Stomach (tissue), 4 donors: ENCODE data around the gene AATF.

Experiments used
- EP300 ChIP-seq: sonication (generic); formaldehyde crosslinking; IDR thresholded peaks from one replicate; pipeline ENCODE4 v1.6.1; 2017; ENCODE audit warnings: antibody characterized with exemption
- POLR2A ChIP-seq, 4 donors: fragments of 450-650 bp; IDR thresholded peaks; one replicate each; pipeline ENCODE4 v1.6.1; 2016; ENCODE audit warnings: antibody characterized with exemption in 4 of 4, control low read depth in 2 of 4, mild to moderate bottlenecking in 1 of 4, moderate library complexity in 1 of 4
- POLR2AphosphoS5 ChIP-seq, 3 donors: sonication (generic); formaldehyde crosslinking; IDR thresholded peaks; one replicate each; pipeline ENCODE4 v1.6.1; 2016; ENCODE audit warnings: antibody characterized with exemption in 3 of 3
- TF ChIP-seq, protein P1 (sequence below), 7 experiments: fragments of 450-650 bp in 4 of 7; fragments of 200-600 bp in 3 of 7; sonication (generic) in 3 of 7; IDR thresholded peaks; one replicate each; pipeline ENCODE4 v1.5.1; 2016 to 2019; ENCODE audit warnings: antibody characterized with exemption in 7 of 7, control low read depth in 2 of 7, mild to moderate bottlenecking in 1 of 7

DNA sequence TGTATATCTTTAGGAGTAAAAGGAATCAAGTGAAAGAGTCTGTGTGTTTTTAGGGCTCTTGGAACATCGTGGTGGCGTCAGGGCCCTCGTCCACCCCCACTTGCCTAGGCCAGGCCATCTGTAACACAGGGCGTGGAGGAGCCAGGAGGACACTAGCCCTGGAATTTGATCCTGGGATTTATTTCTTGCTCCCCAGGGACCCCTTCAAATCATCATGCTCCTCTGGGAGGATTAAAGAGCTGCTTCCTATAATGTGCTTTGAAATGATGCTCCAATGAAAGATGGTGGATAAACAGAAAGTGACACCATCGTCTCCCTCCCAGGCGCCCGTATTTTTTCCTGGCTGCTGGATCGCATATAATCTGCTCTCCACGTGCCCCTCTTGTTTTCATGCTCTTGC lies 113.3 kb downstream of the AATF start:
- TF ChIP-seq, protein P1, sequence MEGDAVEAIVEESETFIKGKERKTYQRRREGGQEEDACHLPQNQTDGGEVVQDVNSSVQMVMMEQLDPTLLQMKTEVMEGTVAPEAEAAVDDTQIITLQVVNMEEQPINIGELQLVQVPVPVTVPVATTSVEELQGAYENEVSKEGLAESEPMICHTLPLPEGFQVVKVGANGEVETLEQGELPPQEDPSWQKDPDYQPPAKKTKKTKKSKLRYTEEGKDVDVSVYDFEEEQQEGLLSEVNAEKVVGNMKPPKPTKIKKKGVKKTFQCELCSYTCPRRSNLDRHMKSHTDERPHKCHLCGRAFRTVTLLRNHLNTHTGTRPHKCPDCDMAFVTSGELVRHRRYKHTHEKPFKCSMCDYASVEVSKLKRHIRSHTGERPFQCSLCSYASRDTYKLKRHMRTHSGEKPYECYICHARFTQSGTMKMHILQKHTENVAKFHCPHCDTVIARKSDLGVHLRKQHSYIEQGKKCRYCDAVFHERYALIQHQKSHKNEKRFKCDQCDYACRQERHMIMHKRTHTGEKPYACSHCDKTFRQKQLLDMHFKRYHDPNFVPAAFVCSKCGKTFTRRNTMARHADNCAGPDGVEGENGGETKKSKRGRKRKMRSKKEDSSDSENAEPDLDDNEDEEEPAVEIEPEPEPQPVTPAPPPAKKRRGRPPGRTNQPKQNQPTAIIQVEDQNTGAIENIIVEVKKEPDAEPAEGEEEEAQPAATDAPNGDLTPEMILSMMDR (IDR thresholded peaks at IDR 0.05): no peak
- TF ChIP-seq EP300: no peak
- no peak for TF ChIP-seq POLR2A (IDR thresholded peaks at IDR 0.05)
- no peak for TF ChIP-seq POLR2AphosphoS5 (IDR thresholded peaks at IDR 0.05)
